Stimulated activated CD8-positive, alpha-beta memory T cell treated with anti-CD3 and anti-CD28 coated beads, Interleukin-7, amount 100 ng/mL, for 4 hours (primary cell): ENCODE measurements around the gene ZNF565.
"Not testable (repeated sequence)": the region's sequence is repeated elsewhere in the genome, so short reads cannot be mapped to it uniquely, and the experiment has no call there.

ENCODE experiments used
- DNase-seq, 2 donors: peaks; one replicate each; pipeline ENCODE4 v3.0.0-alpha.2; 2020; ENCODE audit warnings: low read depth in 2 of 2

The ZNF565 gene

DNA sequence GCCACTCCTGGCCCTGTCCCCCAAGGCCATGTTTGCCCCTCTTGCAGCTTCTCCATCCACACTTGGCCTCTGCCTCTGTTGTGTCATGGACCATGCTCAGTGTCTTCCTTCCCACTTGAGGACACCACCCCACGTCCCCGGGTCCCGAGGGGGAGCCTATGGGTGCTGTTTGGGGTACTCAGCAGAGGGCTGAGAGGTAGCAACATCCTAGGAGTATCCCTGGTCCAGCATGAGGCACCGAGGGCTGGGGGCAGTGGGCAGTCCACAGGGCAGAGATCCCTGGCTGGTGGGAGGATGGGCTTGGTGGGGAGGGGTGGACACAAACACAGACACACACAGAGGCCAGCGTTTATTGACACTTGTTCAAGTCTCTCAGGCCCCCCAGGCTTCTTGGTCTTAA lies 63.9 kb downstream of the ZNF565 start:
- DNase-seq = no peak

DNA sequence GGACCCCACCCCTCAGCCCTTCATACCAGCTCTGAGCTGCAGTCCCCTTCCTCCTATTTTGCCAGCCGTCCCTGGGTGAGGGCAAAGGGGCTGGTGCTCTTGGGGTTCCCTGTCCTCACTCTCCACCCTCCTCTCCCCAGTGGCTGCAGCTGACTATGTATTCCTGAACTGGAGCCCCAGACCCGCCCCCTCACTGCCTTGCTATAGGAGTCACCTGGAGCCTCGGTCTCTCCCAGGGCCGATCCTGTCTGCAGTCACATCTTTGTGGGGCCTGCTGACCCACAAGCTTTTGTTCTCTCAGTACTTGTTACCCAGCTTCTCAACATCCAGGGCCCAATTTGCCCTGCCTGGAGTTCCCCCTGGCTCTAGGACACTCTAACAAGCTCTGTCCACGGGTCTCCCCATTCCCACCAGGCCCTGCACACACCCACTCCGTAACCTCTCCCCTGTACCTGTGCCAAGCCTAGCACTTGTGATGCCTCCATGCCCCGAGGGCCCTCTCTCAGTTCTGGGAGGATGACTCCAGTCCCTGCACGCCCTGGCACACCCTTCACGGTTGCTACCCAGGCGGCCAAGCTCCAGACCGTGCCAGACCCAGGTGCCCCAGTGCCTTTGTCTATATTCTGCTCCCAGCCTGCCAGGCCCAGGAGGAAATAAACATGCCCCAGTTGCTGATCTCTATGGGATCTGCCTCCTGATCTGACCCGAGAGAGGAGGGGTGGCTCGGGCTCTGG lies 64.6 kb downstream of the ZNF565 start:
- no peak for DNase-seq

DNA sequence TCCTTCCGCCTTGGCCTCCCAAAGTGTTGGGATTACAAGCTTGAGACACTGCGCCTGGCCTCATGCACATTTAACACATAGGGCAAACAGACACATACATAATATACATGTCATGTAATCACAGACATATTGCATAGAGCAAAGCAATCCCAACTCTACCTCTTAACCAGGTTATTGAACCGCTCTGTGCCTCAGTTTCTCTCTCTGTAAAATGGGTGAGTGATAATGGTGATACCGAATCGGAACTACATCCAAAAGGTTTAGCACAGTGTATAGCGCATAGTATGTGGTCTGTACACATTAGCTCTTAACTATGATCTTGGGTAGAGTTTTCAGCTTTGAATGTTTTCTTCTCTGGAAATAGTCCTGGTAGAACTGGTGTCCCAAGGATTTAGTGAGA lies 69.8 kb downstream of the ZNF565 start:
- no peak for DNase-seq

DNA sequence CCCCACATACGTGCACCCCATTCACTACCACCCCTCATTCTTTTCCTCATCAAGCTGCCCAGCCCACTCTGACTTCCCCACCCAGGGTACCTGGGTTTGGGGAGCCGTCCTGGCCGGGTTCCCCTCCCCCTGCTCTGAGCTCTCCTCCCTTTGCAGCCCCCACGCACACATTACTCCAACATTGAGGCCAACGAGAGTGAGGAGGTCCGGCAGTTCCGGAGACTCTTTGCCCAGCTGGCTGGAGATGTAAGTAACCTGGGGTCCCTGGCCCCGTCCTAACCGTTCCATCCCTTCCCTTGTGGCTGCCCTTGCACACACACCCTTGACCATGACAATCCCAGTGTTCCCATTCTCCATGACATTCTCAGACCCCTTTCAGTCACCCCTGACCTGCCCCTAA lies 72.0 kb downstream of the ZNF565 start:
- no peak for DNase-seq

DNA sequence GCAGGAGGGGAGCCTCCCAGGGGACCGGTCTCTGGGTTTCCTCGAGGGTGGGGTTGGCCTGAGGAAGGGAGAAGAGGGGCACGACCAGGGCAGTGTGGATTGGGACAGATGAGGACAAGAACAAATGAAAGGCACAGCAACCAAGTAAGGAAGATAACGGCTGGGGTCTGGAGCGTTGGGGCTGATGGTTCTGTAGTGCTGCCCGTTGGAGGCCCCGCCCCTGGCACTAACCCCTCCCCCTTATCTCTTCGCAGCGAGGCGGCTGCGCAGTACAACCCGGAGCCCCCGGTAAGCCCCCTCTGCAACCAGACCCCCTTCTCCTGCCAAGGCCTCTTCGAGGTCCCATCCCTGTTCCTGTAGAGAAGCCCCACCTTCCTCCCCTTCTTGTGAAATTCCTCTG lies 72.4 kb downstream of the ZNF565 start:
- no peak for DNase-seq

DNA sequence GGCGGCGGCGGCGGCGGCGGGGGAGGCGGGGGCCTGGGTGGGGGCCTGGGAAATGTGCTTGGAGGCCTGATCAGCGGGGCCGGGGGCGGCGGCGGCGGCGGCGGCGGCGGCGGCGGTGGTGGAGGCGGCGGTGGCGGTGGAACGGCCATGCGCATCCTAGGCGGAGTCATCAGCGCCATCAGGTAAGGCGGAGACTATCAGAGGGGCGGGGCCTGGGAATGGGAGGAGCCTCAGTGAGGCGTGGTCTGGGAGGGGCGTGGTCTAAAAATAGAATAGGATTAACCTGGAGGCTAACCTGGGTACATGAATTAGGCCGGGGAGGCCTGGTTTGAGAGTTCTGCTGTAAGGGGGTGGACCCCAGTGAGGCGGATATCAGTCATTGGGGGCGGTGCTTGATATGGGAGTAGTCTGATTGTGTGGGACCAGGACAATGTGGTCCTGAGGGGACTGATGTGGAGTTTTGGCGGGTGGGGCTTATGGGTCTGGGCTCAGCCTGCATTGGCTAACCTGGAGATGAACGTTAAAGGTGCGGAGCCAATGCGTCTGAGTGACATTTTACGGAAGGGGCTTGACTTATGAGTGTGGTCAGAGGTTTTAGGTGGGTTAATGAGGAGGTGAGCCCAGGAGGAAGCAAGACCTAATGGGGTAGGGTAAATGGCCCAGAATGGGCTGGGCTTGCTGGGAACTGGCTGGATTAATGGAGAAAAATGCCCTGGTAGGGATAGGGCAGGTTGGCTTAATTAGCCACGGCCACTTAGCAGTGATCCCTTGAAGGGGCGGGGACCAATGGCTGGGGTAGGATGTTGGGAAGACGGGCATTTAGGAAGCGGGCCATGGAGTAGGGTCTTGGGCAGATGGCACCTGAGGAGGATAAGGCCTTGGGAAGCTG lies 73.2 kb downstream of the ZNF565 start:
- peak; percentile 79 to 89 for DNase-seq

DNA sequence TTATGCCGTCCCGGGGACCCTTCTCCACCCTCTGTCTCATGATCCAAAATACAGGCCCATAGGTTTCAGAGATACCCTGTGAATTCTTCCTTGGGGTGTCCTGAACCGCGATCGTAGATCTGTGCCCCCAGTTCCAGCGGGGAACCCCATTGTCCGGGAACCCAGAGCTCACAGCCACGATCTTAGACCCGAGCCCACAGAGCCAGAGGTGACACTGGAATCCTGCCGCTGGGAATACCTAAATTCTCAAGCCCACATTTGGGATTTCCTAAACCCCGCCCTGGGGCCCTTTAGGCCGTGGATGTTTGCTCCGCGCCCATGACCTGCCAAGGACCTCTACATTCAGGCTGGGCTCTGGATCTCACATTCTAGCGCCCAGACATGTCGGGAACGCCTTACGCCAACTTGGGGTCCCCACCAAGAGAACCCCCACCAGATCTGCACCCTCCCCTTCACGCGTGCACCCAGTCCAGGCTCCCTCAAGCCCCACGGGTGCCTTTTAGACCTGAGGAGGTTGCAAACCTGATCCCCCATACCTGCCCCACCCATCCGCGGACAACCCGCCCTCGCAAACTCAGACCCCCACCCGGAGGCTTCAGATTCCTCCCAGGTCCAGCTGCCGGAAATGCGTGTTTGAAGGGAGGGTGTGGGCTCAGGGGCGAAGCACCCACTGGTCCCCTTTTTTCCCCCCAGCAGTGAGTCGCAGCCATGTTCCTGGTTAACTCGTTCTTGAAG lies 74.0 kb downstream of the ZNF565 start:
- DNase-seq = peak in 1 of 2 donors; percentile 14

DNA sequence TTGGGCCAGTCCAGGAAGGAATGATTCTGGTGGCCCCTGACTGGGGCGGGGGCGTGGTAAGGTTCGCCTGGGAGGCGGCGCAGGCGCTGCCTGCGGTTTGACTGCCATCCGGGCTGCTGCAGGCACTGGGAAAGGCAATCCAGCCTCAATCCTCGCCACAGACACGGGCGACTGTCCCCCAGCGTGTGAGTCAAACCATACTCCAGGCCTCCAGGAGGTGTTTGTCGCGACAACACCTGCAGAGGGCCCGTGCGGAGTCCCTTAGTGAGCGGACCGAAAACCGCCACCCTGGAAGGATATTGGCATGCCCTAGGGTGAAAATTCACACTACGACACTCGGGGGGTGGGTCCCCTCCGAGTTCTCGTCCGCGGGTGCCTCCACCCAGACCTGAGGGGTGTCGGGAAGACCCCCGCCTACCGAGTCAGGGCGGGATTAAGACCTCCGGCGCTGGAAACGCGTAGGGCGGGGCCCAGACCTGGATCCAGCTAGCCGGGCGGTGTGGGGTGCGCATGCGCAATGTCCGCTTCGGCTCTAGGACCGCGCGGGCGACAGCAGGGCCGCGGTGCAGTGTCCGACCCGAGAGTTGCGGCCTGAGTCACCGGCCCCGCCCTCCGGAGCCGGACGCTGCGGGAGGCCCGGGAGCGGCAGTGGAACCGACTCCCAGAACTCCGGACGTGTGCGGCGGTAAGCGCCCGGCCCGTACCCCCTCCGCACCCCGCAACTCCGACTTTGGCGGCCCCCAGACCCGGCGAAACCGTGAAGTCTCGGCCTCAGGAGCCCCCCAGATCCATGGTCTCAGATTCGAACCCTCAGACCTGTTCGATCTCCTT lies 74.8 kb downstream of the ZNF565 start, which contains the start of gene CAPNS1:
CAPNS1 (plus strand) TSS at position 594 of the 831 bp plus-strand sequence. CDS start 946 bp downstream, outside the sequence.
- DNase-seq = peak; percentile 82 to 93

DNA sequence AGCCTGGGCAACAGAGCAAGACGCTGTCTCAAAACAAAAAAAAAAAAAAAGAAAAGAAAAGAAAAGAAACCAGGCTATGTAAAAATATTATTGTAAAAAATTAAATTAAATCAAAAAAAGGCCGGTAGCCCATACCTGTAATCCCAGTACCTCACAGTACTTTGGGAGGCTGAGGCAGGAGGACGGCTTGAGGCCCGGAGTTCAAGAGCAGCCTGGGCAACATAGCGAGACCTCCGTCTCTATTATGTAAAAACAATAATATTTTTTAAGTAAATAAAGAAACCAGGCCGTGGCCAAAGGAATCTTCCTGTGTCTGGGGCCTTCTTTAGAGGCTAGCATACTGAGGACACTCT lies 75.4 kb downstream of the ZNF565 start:
- no peak for DNase-seq

DNA sequence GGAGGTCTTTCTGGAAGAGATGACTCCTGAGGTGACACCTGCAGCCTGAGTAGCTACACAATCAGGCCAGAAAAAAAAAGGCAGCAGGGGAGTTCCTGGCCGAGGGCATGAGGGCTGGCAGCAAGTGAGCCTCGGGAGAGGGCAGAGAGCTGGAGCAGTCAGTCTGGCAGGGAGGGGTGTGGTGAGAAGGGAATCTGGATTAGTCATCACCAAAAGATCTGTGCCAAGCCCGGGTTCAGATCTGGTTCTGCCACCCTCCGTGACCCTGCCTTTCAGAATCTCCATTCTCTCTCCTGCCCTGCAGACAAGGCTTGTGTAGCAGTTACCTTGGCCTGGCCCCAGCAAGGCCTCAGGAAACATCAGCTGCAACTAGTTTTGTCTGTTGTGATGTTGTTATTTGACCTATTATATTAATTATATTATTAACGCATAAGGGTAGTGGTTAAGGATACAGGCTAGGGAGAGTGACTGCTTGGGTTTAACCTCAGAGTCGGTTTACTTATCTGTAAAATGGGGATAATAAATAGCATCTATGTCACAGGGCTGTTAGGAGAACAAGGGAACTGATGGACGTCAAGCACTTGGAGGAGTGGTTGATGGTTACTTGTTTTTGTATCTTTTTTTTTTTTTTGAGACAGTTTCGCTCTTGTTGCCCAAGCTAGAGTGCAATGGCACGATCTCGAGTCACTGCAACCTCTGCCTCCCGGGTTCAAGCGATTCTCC lies 77.3 kb downstream of the ZNF565 start:
- DNase-seq = no peak

DNA sequence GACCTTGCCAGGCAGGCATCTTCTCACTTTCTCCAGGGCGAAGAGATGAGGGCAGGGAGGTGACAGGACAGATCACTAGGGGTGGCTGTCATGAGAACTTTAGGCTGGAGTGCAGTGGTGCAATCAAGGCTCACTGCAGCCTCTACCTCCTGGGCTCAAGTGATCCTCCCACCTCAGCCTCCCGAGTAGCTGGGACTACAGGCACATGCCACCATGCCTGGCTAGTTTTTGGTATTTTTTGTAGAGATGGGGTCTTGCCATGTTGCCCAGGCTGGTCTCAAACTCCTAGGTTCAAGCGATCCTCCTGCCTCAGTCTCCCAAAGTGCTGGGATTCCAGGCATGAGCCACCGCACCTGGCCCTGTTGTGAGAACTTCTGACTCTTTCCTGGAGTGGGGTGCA lies 79.6 kb downstream of the ZNF565 start:
- DNase-seq = not testable (repeated sequence)
